Measurements from ENCODE around the gene FSTL1.

GRCh38 chr3:120452816-120453215 is 2.0 kb upstream of the FSTL1 start:
- TF ChIP-seq POLR2A (IDR thresholded peaks at IDR 0.05; ENCODE audit: low read length), result no peak
- TF ChIP-seq GATA1 (IDR thresholded peaks at IDR 0.05; ENCODE audit: low read depth, low read length), result no peak
